Neural crest cell (in vitro differentiated cells): ENCODE measurements around the gene PAF1. TPM values are rescaled to one million over a fixed set of nuclear protein-coding genes. Genes with fewer than 3 reads are reported as not detected.

ENCODE experiments used
- DNase-seq: peaks from one replicate; pipeline ENCODE4 v3.0.0; 2021; ENCODE audit warnings: low read depth, mixed read lengths, low spot score
- H3K27ac Mint-ChIP-seq: one replicate; pipeline ENCODE4 v1.8.0; 2021; ENCODE audit warnings: mild to moderate bottlenecking, mixed read lengths; ENCODE audit not compliant: unreplicated experiment
- H3K27me3 Mint-ChIP-seq: 2 replicates; pipeline ENCODE4 v1.8.0; 2021; ENCODE audit warnings: low read depth, mild to moderate bottlenecking, mixed read lengths
- H3K36me3 Mint-ChIP-seq: 2 replicates; pipeline ENCODE4 v1.8.0; 2021; ENCODE audit warnings: low read depth, mild to moderate bottlenecking, mixed read lengths
- H3K4me1 Mint-ChIP-seq: 2 replicates; pipeline ENCODE4 v1.8.0; 2021; ENCODE audit warnings: mixed read lengths
- H3K4me3 Mint-ChIP-seq: one replicate; pipeline ENCODE4 v1.8.0; 2021; ENCODE audit warnings: mild to moderate bottlenecking, mixed read lengths
- H3K9me3 Mint-ChIP-seq: 2 replicates; pipeline ENCODE4 v1.8.0; 2021; ENCODE audit warnings: mixed read lengths
- CTCF ChIP-seq: fragments of 200-600 bp; sonication (generic); conservative IDR thresholded peaks from 2 replicates; pipeline ENCODE4 v1.5.0; 2021; ENCODE audit warnings: antibody characterized with exemption, mild to moderate bottlenecking
- total RNA-seq: library from RNA; stranded (reverse); gene quantifications from 2 replicates; pipeline ENCODE4 v1.2.1, GENCODE V29; 2021

Gene PAF1
- total RNA-seq, 1 donor from 2014 or later = 62.9 TPM

GRCh38 chr19:39402346-39403300, 11.7 kb upstream of the PAF1 start:
- no peak for TF ChIP-seq CTCF
- peaks cover 9% of the 10 kb centered on the region for H3K27me3 Mint-ChIP-seq
- peak; percentile 67 for DNase-seq
- H3K36me3 Mint-ChIP-seq = no peaks in the 10 kb centered on the region
- H3K27ac Mint-ChIP-seq = peak overlapping the region; percentile 99
- peaks cover 37% of the 10 kb centered on the region for H3K4me1 Mint-ChIP-seq
- peak overlapping the region; percentile 91 for H3K4me3 Mint-ChIP-seq
- H3K9me3 Mint-ChIP-seq = no peaks in the 10 kb centered on the region

DNA sequence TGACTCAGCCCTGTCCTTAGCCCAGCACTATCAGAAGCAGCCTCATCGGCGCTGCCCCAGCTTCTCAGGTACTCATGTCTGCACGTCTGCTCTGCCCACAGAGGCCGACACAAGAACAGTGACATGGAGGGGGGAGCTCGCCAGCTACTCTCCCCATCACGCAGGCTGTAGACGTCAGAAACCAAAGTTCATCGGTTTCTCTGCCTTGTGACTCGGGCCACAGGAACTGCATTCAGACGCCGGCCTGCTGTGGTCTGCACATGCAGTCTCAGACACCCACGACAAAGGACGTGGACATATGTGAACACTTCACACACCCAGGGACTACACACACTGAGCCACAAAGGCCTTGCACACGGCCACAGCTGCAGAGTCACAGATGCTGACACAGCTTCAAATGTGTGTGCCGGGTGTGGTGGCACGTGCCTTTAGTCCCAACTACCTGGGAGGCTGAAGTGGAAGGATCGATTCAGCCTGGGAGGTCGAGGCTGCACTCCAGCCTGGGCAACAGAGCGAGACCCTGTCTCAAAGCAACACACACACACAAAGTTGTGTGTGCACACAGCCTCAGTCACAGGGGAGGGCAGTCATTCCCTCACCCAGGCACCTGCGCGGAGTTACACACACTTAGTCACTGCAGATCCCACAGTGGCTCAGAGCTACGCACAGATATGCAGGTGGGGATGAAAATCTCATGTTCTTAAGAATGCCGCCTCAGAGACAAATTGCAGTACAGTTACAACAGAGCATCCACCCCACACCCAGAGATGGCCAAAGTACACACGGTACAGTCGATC, 10.8 kb upstream of the PAF1 start:
- no peak for DNase-seq
- Mint-ChIP-seq H3K36me3 (no peaks in the 10 kb centered on the region), H3K4me1 (peaks cover 37% of the 10 kb centered on the region), H3K9me3 (no peaks in the 10 kb centered on the region), H3K4me3 (peak overlapping the region; percentile 91), H3K27ac (peak overlapping the region; percentile 99), H3K27me3 (peaks cover 4% of the 10 kb centered on the region)
- no peak for TF ChIP-seq CTCF

GRCh38 chr19:39401070-39401548, 10.2 kb upstream of the PAF1 start:
- H3K4me3 Mint-ChIP-seq = peak overlapping the region; percentile 91
- peak overlapping the region; percentile 5 for H3K27ac Mint-ChIP-seq
- H3K9me3 Mint-ChIP-seq = no peaks in the 10 kb centered on the region
- H3K4me1 Mint-ChIP-seq = peaks cover 34% of the 10 kb centered on the region
- no peak for DNase-seq
- H3K27me3 Mint-ChIP-seq = peaks cover under 1% of the 10 kb centered on the region
- H3K36me3 Mint-ChIP-seq = no peaks in the 10 kb centered on the region
- no peak for TF ChIP-seq CTCF

DNA sequence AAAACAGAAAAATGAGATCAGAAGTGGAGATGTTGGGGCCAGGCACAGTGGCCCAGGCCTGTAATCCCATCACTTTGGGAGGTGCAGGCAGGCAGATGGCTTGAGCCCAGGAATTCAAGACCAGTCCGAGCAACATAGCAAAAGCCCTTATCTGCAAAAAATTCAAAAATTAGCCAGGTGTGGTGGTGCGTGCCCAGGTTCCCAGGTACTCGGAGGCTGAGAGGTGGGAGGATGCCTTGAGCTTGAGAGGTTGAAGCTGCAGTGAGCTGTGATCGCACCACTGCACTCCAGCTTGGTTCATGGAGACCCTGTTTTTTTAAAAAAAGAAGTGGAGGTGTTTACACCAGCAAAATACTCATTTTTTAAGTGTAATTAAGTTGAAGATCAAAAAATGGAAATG, 9.2 kb upstream of the PAF1 start:
- Mint-ChIP-seq H3K9me3 (no peaks in the 10 kb centered on the region), H3K36me3 (peaks cover 3% of the 10 kb centered on the region), H3K4me1 (peaks cover 32% of the 10 kb centered on the region), H3K27me3 (no peaks in the 10 kb centered on the region), H3K4me3 (peak overlapping the region; percentile 25), H3K27ac (no peak overlapping the region)
- DNase-seq = no peak
- TF ChIP-seq CTCF = no peak

GRCh38 chr19:39399668-39400050, 8.8 kb upstream of the PAF1 start:
- H3K36me3 Mint-ChIP-seq = peaks cover 3% of the 10 kb centered on the region
- peak overlapping the region; percentile 25 for H3K4me3 Mint-ChIP-seq
- no peak overlapping the region for H3K27ac Mint-ChIP-seq
- no peak for DNase-seq
- no peaks in the 10 kb centered on the region for H3K27me3 Mint-ChIP-seq
- no peaks in the 10 kb centered on the region for H3K9me3 Mint-ChIP-seq
- TF ChIP-seq CTCF = no peak
- H3K4me1 Mint-ChIP-seq = peaks cover 32% of the 10 kb centered on the region
